HEK293 (cell line): ENCODE measurements around the gene SFMBT2.

ENCODE experiments used
- CTCF ChIA-PET: fragments of 350-600 bp; formaldehyde crosslinking; extraction: SDS; loops from one replicate; lab custom pipeline; 2021; ENCODE audit warnings: antibody characterized with exemption; lab: Yijun Ruan, JAX
- POLR2A ChIA-PET: fragments of 300-600 bp; formaldehyde crosslinking; extraction: SDS; loops from one replicate; lab custom pipeline; 2020; ENCODE audit warnings: antibody characterized with exemption, inconsistent platforms; lab: Yijun Ruan, JAX
- H3K27ac ChIP-seq: fragments of 200-500 bp; sonication (Bioruptor generic); 2 replicates; pipeline ENCODE4 v1.5.1; 2014; ENCODE audit warnings: low read depth, low read length, control low read depth, inconsistent platforms; ENCODE audit errors: extremely low read depth
- H3K36me3 ChIP-seq, 2 experiments: fragments of 200-500 bp in 1 of 2; sonication (Bioruptor generic) in 1 of 2; 1 replicate in 1 of 2; 2 replicates in 1 of 2; pipeline ENCODE4 v1.5.1; 2014 to 2017; ENCODE audit warnings: inconsistent platforms in 2 of 2, low read length in 2 of 2; ENCODE audit not compliant: control insufficient read depth in 2 of 2, insufficient read depth in 1 of 2
- H3K4me1 ChIP-seq: fragments of 200-500 bp; sonication (Bioruptor generic); 2 replicates; pipeline ENCODE4 v1.5.1; 2014; ENCODE audit warnings: mild to moderate bottlenecking, low read length, inconsistent platforms; ENCODE audit not compliant: control insufficient read depth, insufficient read depth
- H3K4me3 ChIP-seq: 2 replicates; pipeline ENCODE4 v1.5.1; 2011; ENCODE audit warnings: low read depth, mild to moderate bottlenecking, control low read depth, low read length, moderate library complexity
- H3K9me3 ChIP-seq: fragments of 200-500 bp; sonication (Bioruptor generic); 2 replicates; pipeline ENCODE4 v1.5.1; 2014; ENCODE audit warnings: low read depth, low read length, inconsistent platforms; ENCODE audit not compliant: control insufficient read depth, insufficient read depth
- PRDM6 ChIP-seq: fragments of 450-650 bp; formaldehyde crosslinking; IDR thresholded peaks from 2 replicates; pipeline ENCODE4 v1.5.1; 2017; ENCODE audit warnings: missing biosample characterization, missing genetic modification characterization
- TRIM28 ChIP-seq: IDR thresholded peaks from 2 replicates; pipeline ENCODE4 v1.6.1; 2011; ENCODE audit warnings: low read length, control low read depth, borderline replicate concordance
- ZBTB49 ChIP-seq: fragments of 450-650 bp; formaldehyde crosslinking; IDR thresholded peaks from 2 replicates; pipeline ENCODE4 v1.5.1; 2016; ENCODE audit warnings: missing biosample characterization, missing genetic modification characterization, low read depth
- ZBTB6 ChIP-seq: fragments of 450-650 bp; formaldehyde crosslinking; IDR thresholded peaks from 2 replicates; pipeline ENCODE4 v1.5.1; 2017; ENCODE audit warnings: missing biosample characterization, missing genetic modification characterization
- ZEB2 ChIP-seq: fragments of 450-650 bp; formaldehyde crosslinking; IDR thresholded peaks from 2 replicates; pipeline ENCODE4 v1.5.1; 2016; ENCODE audit warnings: missing biosample characterization, missing genetic modification characterization
- ZFP37 ChIP-seq: fragments of 450-650 bp; formaldehyde crosslinking; IDR thresholded peaks from 2 replicates; pipeline ENCODE4 v1.5.1; 2016; ENCODE audit warnings: missing biosample characterization, missing genetic modification characterization
- ZNF132 ChIP-seq: fragments of 450-650 bp; formaldehyde crosslinking; IDR thresholded peaks from 2 replicates; pipeline ENCODE4 v1.5.1; 2017; ENCODE audit warnings: missing biosample characterization, missing genetic modification characterization, borderline replicate concordance
- ZNF175 ChIP-seq: fragments of 450-650 bp; formaldehyde crosslinking; IDR thresholded peaks from 2 replicates; pipeline ENCODE4 v1.5.1; 2016; ENCODE audit warnings: missing biosample characterization, missing genetic modification characterization
- ZNF18 ChIP-seq: fragments of 450-650 bp; formaldehyde crosslinking; IDR thresholded peaks from 2 replicates; pipeline ENCODE4 v1.5.1; 2016; ENCODE audit warnings: missing biosample characterization, missing genetic modification characterization
- ZNF211 ChIP-seq: fragments of 450-650 bp; formaldehyde crosslinking; IDR thresholded peaks from 2 replicates; pipeline ENCODE4 v1.5.1; 2016; ENCODE audit warnings: low read depth, missing biosample characterization, missing genetic modification characterization
- ZNF26 ChIP-seq: fragments of 450-650 bp; formaldehyde crosslinking; IDR thresholded peaks from 2 replicates; pipeline ENCODE4 v1.5.1; 2016; ENCODE audit warnings: missing biosample characterization, missing genetic modification characterization
- ZNF624 ChIP-seq: fragments of 450-650 bp; formaldehyde crosslinking; IDR thresholded peaks from 2 replicates; pipeline ENCODE4 v1.5.1; 2017; ENCODE audit warnings: missing biosample characterization, missing genetic modification characterization
- ZNF692 ChIP-seq: fragments of 450-650 bp; formaldehyde crosslinking; IDR thresholded peaks from 2 replicates; pipeline ENCODE4 v1.5.1; 2016; ENCODE audit warnings: missing biosample characterization, missing genetic modification characterization
- ZNF704 ChIP-seq: fragments of 450-650 bp; formaldehyde crosslinking; IDR thresholded peaks from 2 replicates; pipeline ENCODE4 v1.5.1; 2016; ENCODE audit warnings: missing biosample characterization, missing genetic modification characterization
- ZNF830 ChIP-seq: fragments of 450-650 bp; IDR thresholded peaks from 2 replicates; pipeline ENCODE4 v1.5.0; 2018; ENCODE audit warnings: missing biosample characterization, missing genetic modification characterization, low read depth, mild to moderate bottlenecking, moderate library complexity
- ZNF837 ChIP-seq: fragments of 450-650 bp; formaldehyde crosslinking; IDR thresholded peaks from 2 replicates; pipeline ENCODE4 v1.5.1; 2016; ENCODE audit warnings: missing biosample characterization, missing genetic modification characterization
- ZSCAN30 ChIP-seq: fragments of 450-650 bp; IDR thresholded peaks from 2 replicates; pipeline ENCODE4 v1.5.1; 2018; ENCODE audit warnings: missing biosample characterization, mild to moderate bottlenecking, missing genetic modification characterization, moderate library complexity
- ZSCAN4 ChIP-seq: fragments of 450-650 bp; formaldehyde crosslinking; IDR thresholded peaks from 2 replicates; pipeline ENCODE4 v1.5.1; 2017; ENCODE audit warnings: missing biosample characterization, missing genetic modification characterization

The SFMBT2 gene

GRCh38 chr10:7159928-7160327 lies 250.9 kb downstream of the SFMBT2 start:
- POLR2A ChIA-PET: no interaction called here
- no peak overlapping the region for H3K4me3 ChIP-seq
- peaks cover 5 to 47% of the 10 kb centered on the region in 2 experiments; a peak in 1 of 3 replicates for H3K36me3 ChIP-seq
- CTCF ChIA-PET: interaction anchor here (1.3 kb wide), 1 partner anchor 39 kb away, joined by 4 read pairs; no protein-coding TSS in a partner anchor
- H3K9me3 ChIP-seq: no peaks in the 10 kb centered on the region
- no peak overlapping the region for H3K27ac ChIP-seq
- no peaks in the 10 kb centered on the region for H3K4me1 ChIP-seq
- TF ChIP-seq ZNF837 (no peak), ZSCAN4 (tag by site-specific recombination) (no peak), ZNF692 (tag by site-specific recombination) (no peak), ZSCAN30 (no peak), ZNF830 (tag by site-specific recombination) (no peak), TRIM28 (no peak), ZNF26 (tag by site-specific recombination) (no peak), ZEB2 (tag by site-specific recombination) (no peak), ZNF704 (tag by site-specific recombination) (no peak), ZFP37 (tag by site-specific recombination) (no peak), ZNF175 (tag by site-specific recombination) (no peak), ZNF132 (no peak), ZNF211 (no peak), PRDM6 (tag by site-specific recombination) (no peak), ZBTB6 (no peak), ZNF18 (tag by site-specific recombination) (no peak), ZBTB49 (no peak), ZNF624 (tag by site-specific recombination) (no peak)
